Neutrophil (primary cell): ENCODE data around the gene TNFRSF6B.
"Not testable (repeated sequence)": the region's sequence is repeated elsewhere in the genome, so short reads cannot be mapped to it uniquely, and the experiment has no call there.

Experiments used
- H3K27ac ChIP-seq: fragments of 200-600 bp; sonication (generic); 2 replicates; pipeline ENCODE4 v1.5.1; 2016; ENCODE audit warnings: mild to moderate bottlenecking, moderate library complexity
- H3K27me3 ChIP-seq: fragments of 200-600 bp; sonication (generic); 2 replicates; pipeline ENCODE4 v1.6.0; 2016; ENCODE audit warnings: mild to moderate bottlenecking
- H3K36me3 ChIP-seq: fragments of 200-600 bp; sonication (generic); 2 replicates; pipeline ENCODE4 v1.5.1; 2017
- H3K4me1 ChIP-seq, 2 experiments: fragments of 200-600 bp in 1 of 2; sonication (generic) in 1 of 2; 1 replicate in 1 of 2; 2 replicates in 1 of 2; pipeline versions ENCODE4 v1.5.1 to v1.6.1; 2013 to 2016; ENCODE audit warnings: low read depth in 1 of 2, low read length in 1 of 2, mild to moderate bottlenecking in 1 of 2, moderate library complexity in 1 of 2; ENCODE audit not compliant: control insufficient read depth in 1 of 2, insufficient read depth in 1 of 2
- H3K4me3 ChIP-seq, 2 experiments: fragments of 200-600 bp in 1 of 2; sonication (generic) in 1 of 2; 1 replicate in 1 of 2; 2 replicates in 1 of 2; pipeline ENCODE4 v1.5.1; 2013 to 2016; ENCODE audit warnings: low read depth in 1 of 2, low read length in 1 of 2, mild to moderate bottlenecking in 1 of 2, moderate library complexity in 1 of 2
- H3K9me3 ChIP-seq: fragments of 200-600 bp; sonication (generic); 2 replicates; pipeline ENCODE4 v1.5.1; 2016
- CTCF ChIP-seq: fragments of 200-600 bp; sonication (generic); IDR thresholded peaks from 2 replicates; pipeline ENCODE4 v1.5.1; 2016; ENCODE audit warnings: antibody characterized with exemption

The TNFRSF6B gene, protein sequence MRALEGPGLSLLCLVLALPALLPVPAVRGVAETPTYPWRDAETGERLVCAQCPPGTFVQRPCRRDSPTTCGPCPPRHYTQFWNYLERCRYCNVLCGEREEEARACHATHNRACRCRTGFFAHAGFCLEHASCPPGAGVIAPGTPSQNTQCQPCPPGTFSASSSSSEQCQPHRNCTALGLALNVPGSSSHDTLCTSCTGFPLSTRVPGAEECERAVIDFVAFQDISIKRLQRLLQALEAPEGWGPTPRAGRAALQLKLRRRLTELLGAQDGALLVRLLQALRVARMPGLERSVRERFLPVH

GRCh38 chr20:63696628-63697356 is at the start of gene TNFRSF6B:
TSS of gene TNFRSF6B (plus strand) at chr20:63696652. CDS start at chr20:63696768, 116 bp downstream.
- H3K27me3 ChIP-seq: peaks cover 21% of the 10 kb centered on the region
- no peak for TF ChIP-seq CTCF
- no peak within 1 kb of the TSS for H3K27ac ChIP-seq
- no peak within 1 kb of the TSS for H3K4me3 ChIP-seq
- peaks cover 0 to 4% of the 10 kb centered on the region in 2 experiments for H3K4me1 ChIP-seq
- peaks cover 56% of the 10 kb centered on the region for H3K36me3 ChIP-seq
- H3K9me3 ChIP-seq: no peaks in the 10 kb centered on the region

GRCh38 chr20:63648190-63648589 is 48.3 kb upstream of the TNFRSF6B start:
- Histone ChIP-seq H3K4me1 (peaks cover 4 to 13% of the 10 kb centered on the region in 2 experiments), H3K9me3 (no peaks in the 10 kb centered on the region)
- TF ChIP-seq CTCF: no peak

GRCh38 chr20:63648895-63649589 is 47.4 kb upstream of the TNFRSF6B start:
- H3K4me1 ChIP-seq: peaks cover 9 to 20% of the 10 kb centered on the region in 2 experiments
- H3K4me3 ChIP-seq: no peak overlapping the region
- H3K9me3 ChIP-seq: no peaks in the 10 kb centered on the region
- H3K27me3 ChIP-seq: peaks cover 56% of the 10 kb centered on the region
- TF ChIP-seq CTCF: no peak
- H3K36me3 ChIP-seq: no peaks in the 10 kb centered on the region
- no peak overlapping the region for H3K27ac ChIP-seq

More at GRCh38 chr20:63648190-63648589, 48.3 kb upstream of the TNFRSF6B start:
- no peak overlapping the region for H3K27ac ChIP-seq
- peaks cover 47% of the 10 kb centered on the region for H3K27me3 ChIP-seq
- H3K36me3 ChIP-seq: no peaks in the 10 kb centered on the region
- no peak overlapping the region for H3K4me3 ChIP-seq

GRCh38 chr20:63650486-63650885 is 46.0 kb upstream of the TNFRSF6B start:
- H3K4me1 ChIP-seq: peaks cover 9 to 20% of the 10 kb centered on the region in 2 experiments
- peaks cover 70% of the 10 kb centered on the region for H3K27me3 ChIP-seq
- not testable (repeated sequence) for H3K27ac ChIP-seq, H3K9me3 ChIP-seq, H3K4me3 ChIP-seq, H3K36me3 ChIP-seq

DNA sequence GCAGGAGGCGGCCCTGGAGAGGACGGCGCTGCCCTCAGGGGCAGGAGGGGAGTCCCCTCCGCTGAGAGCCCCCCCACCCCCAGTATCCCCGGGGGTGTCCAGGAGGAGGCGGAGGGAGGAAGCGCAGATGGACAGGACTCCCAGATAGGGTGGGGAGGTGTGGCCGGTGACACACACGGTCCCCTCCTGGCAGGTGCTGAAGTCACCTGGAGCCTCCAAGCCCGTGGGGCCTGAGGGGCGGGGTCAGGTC is 44.6 kb upstream of the TNFRSF6B start:
- H3K9me3 ChIP-seq: no peaks in the 10 kb centered on the region
- peak overlapping the region in 1 of 2 experiments; percentile 43 for H3K4me3 ChIP-seq
- no peak overlapping the region for H3K27ac ChIP-seq
- TF ChIP-seq CTCF: no peak
- peaks cover 75% of the 10 kb centered on the region for H3K27me3 ChIP-seq
- peaks cover 9 to 20% of the 10 kb centered on the region in 2 experiments for H3K4me1 ChIP-seq
- H3K36me3 ChIP-seq: no peaks in the 10 kb centered on the region
